CD4-positive, alpha-beta T cell treated with Interleukin-15 for 4 hours (primary cell): ENCODE measurements around the gene CCDC33.

Experiments
- DNase-seq: peaks from one replicate; pipeline ENCODE4 v3.0.0-alpha.2; 2020; ENCODE audit warnings: low spot score

Gene CCDC33

GRCh38 chr15:74235962-74236361 lies at the start of gene CCDC33:
TSS of gene CCDC33 (plus strand) at chr15:74236326. CDS start at chr15:74236720, 394 bp downstream.
- DNase-seq: no peak

GRCh38 chr15:74188216-74188615 lies 47.9 kb upstream of the CCDC33 start:
- no peak for DNase-seq

- DNase-seq: no peak
Observed at GRCh38 chr15:74191798-74192197, 44.3 kb upstream of the CCDC33 start.

- DNase-seq: no peak
Observed at GRCh38 chr15:74192751-74193150, 43.4 kb upstream of the CCDC33 start.

GRCh38 chr15:74193299-74193718 lies 42.8 kb upstream of the CCDC33 start:
- no peak for DNase-seq

- no peak for DNase-seq
Observed at GRCh38 chr15:74193905-74194304, 42.2 kb upstream of the CCDC33 start.

- DNase-seq: no peak
Observed at GRCh38 chr15:74194572-74195559, 41.3 kb upstream of the CCDC33 start.

- no peak for DNase-seq
Observed at GRCh38 chr15:74196175-74196574, 40.0 kb upstream of the CCDC33 start.

- DNase-seq: no peak
Observed at GRCh38 chr15:74197176-74197965, 38.8 kb upstream of the CCDC33 start.

GRCh38 chr15:74199297-74199652 lies 36.9 kb upstream of the CCDC33 start:
- DNase-seq: no peak

- no peak for DNase-seq
Observed at GRCh38 chr15:74200412-74200815, 35.7 kb upstream of the CCDC33 start.

GRCh38 chr15:74200871-74201419 lies 35.2 kb upstream of the CCDC33 start:
- no peak for DNase-seq

- DNase-seq: no peak
Observed at GRCh38 chr15:74201710-74202420, 34.3 kb upstream of the CCDC33 start.

GRCh38 chr15:74202452-74203401 lies 33.4 kb upstream of the CCDC33 start, which contains the start of gene STRA6:
TSS of gene STRA6 (minus strand) at chr15:74202787. CDS start at chr15:74202267, 520 bp downstream.
- DNase-seq: no peak

- no peak for DNase-seq
Observed at GRCh38 chr15:74203914-74204431, 32.2 kb upstream of the CCDC33 start.

- no peak for DNase-seq
Observed at GRCh38 chr15:74205582-74205947, 30.6 kb upstream of the CCDC33 start.

GRCh38 chr15:74206801-74207281 lies 29.3 kb upstream of the CCDC33 start:
- DNase-seq: no peak

- no peak for DNase-seq
Observed at GRCh38 chr15:74207652-74208440, 28.3 kb upstream of the CCDC33 start.

- no peak for DNase-seq
Observed at GRCh38 chr15:74208496-74208895, 27.6 kb upstream of the CCDC33 start.
